HUES48 (cell line): ENCODE measurements around the gene CHCHD4.
"Not testable (repeated sequence)": the region's sequence is repeated elsewhere in the genome, so short reads cannot be mapped to it uniquely, and the experiment has no call there.

Experiments
- H3K27ac ChIP-seq: one replicate; pipeline ENCODE4 v1.7.0; 2013; ENCODE audit warnings: low read depth, low read length, inconsistent platforms
- H3K27me3 ChIP-seq: 2 replicates; pipeline ENCODE4 v1.6.1; 2013; ENCODE audit warnings: mild to moderate bottlenecking, low read length; ENCODE audit not compliant: control insufficient read depth, insufficient read depth
- H3K36me3 ChIP-seq: 2 replicates; pipeline ENCODE4 v1.6.1; 2013; ENCODE audit warnings: low read length; ENCODE audit not compliant: control insufficient read depth, insufficient read depth
- H3K4me1 ChIP-seq: 2 replicates; pipeline ENCODE4 v1.6.1; 2013; ENCODE audit warnings: mild to moderate bottlenecking, low read length; ENCODE audit not compliant: control insufficient read depth, insufficient read depth
- H3K4me3 ChIP-seq: 2 replicates; pipeline ENCODE4 v1.5.1; 2013; ENCODE audit warnings: mild to moderate bottlenecking, low read depth, low read length
- H3K9ac ChIP-seq: 2 replicates; pipeline ENCODE4 v1.6.1; 2013; ENCODE audit warnings: mild to moderate bottlenecking, low read depth, low read length, moderate library complexity
- H3K9me3 ChIP-seq: 2 replicates; pipeline ENCODE4 v1.6.1; 2013; ENCODE audit warnings: low read length; ENCODE audit not compliant: control insufficient read depth, insufficient read depth

CHCHD4 gene

GRCh38 chr3:14118400-14119381 is 6.0 kb downstream of the CHCHD4 start:
- Histone ChIP-seq H3K36me3 (peaks cover 57% of the 10 kb centered on the region), H3K9me3 (no peaks in the 10 kb centered on the region), H3K4me1 (peaks cover 14% of the 10 kb centered on the region), H3K27ac (no peak overlapping the region), H3K4me3 (no peak overlapping the region), H3K9ac (no peak overlapping the region), H3K27me3 (no peaks in the 10 kb centered on the region)

- Histone ChIP-seq H3K4me3 (no peak overlapping the region), H3K27me3 (no peaks in the 10 kb centered on the region), H3K9me3 (no peaks in the 10 kb centered on the region), H3K4me1 (peaks cover 5% of the 10 kb centered on the region), H3K36me3 (peaks cover 63% of the 10 kb centered on the region), H3K9ac (no peak overlapping the region), H3K27ac (no peak overlapping the region)
Observed at GRCh38 chr3:14117468-14118399, 6.9 kb downstream of the CHCHD4 start.

GRCh38 chr3:14113965-14114635 is 10.6 kb downstream of the CHCHD4 start:
- H3K27me3 ChIP-seq: no peaks in the 10 kb centered on the region
- H3K9ac ChIP-seq: no peak overlapping the region
- H3K36me3 ChIP-seq: peaks cover 52% of the 10 kb centered on the region

GRCh38 chr3:14110699-14111098 is 14.0 kb downstream of the CHCHD4 start:
- no peak overlapping the region for H3K27ac ChIP-seq
- no peak overlapping the region for H3K9ac ChIP-seq
- no peak overlapping the region for H3K4me3 ChIP-seq
- H3K4me1 ChIP-seq: no peaks in the 10 kb centered on the region
- no peaks in the 10 kb centered on the region for H3K27me3 ChIP-seq
- H3K9me3 ChIP-seq: no peaks in the 10 kb centered on the region
- peaks cover 40% of the 10 kb centered on the region for H3K36me3 ChIP-seq

More at GRCh38 chr3:14113965-14114635, 10.6 kb downstream of the CHCHD4 start:
- Histone ChIP-seq H3K4me3 (no peak overlapping the region), H3K9me3 (no peaks in the 10 kb centered on the region), H3K4me1 (peaks cover 5% of the 10 kb centered on the region), H3K27ac (no peak overlapping the region)

- not testable (repeated sequence) for H3K9ac ChIP-seq, H3K27ac ChIP-seq, H3K4me3 ChIP-seq, H3K27me3 ChIP-seq, H3K9me3 ChIP-seq, H3K4me1 ChIP-seq
- peaks cover 32% of the 10 kb centered on the region for H3K36me3 ChIP-seq
Observed at GRCh38 chr3:14109821-14110220, 14.8 kb downstream of the CHCHD4 start.

GRCh38 chr3:14097616-14098391 is 26.9 kb downstream of the CHCHD4 start:
- Histone ChIP-seq H3K36me3 (no peaks in the 10 kb centered on the region), H3K4me1 (no peaks in the 10 kb centered on the region), H3K9me3 (peaks cover 4% of the 10 kb centered on the region; the same call in 1 of the 2 replicates), H3K27ac (no peak overlapping the region), H3K27me3 (no peaks in the 10 kb centered on the region), H3K9ac (no peak overlapping the region), H3K4me3 (no peak overlapping the region)

GRCh38 chr3:14096742-14097141 is 27.9 kb downstream of the CHCHD4 start:
- Histone ChIP-seq H3K27ac (no peak overlapping the region), H3K4me3 (no peak overlapping the region), H3K9ac (no peak overlapping the region), H3K4me1 (peaks cover 5% of the 10 kb centered on the region), H3K36me3 (no peaks in the 10 kb centered on the region), H3K9me3 (peaks cover 4% of the 10 kb centered on the region; the same call in 1 of the 2 replicates), H3K27me3 (no peaks in the 10 kb centered on the region)

GRCh38 chr3:14093831-14094230 is 30.8 kb downstream of the CHCHD4 start:
- H3K36me3 ChIP-seq: no peaks in the 10 kb centered on the region
- H3K4me1 ChIP-seq: peaks cover 5% of the 10 kb centered on the region
- peaks cover 9% of the 10 kb centered on the region for H3K9me3 ChIP-seq
- H3K4me3 ChIP-seq: no peak overlapping the region
- H3K9ac ChIP-seq: no peak overlapping the region
- no peaks in the 10 kb centered on the region for H3K27me3 ChIP-seq
- H3K27ac ChIP-seq: no peak overlapping the region

- peaks cover 12% of the 10 kb centered on the region for H3K9me3 ChIP-seq
- peaks cover 5% of the 10 kb centered on the region for H3K4me1 ChIP-seq
- H3K36me3 ChIP-seq: no peaks in the 10 kb centered on the region
- H3K27me3 ChIP-seq: no peaks in the 10 kb centered on the region
- H3K9ac ChIP-seq: no peak overlapping the region
- H3K27ac ChIP-seq: peak overlapping the region; percentile 59
- no peak overlapping the region for H3K4me3 ChIP-seq
Observed at GRCh38 chr3:14092464-14092863, 32.2 kb downstream of the CHCHD4 start.

GRCh38 chr3:14091959-14092358 is 32.7 kb downstream of the CHCHD4 start:
- H3K9ac ChIP-seq, H3K27me3 ChIP-seq, H3K4me3 ChIP-seq, H3K4me1 ChIP-seq, H3K36me3 ChIP-seq: not testable (repeated sequence)
- peaks cover 12% of the 10 kb centered on the region for H3K9me3 ChIP-seq
- peak overlapping the region; percentile 59 for H3K27ac ChIP-seq
